KMS-11 (cell line): ENCODE measurements around the gene DAO.

Experiments used
- H2AFZ ChIP-seq: fragments of 200-600 bp; sonication (generic); 2 replicates; pipeline ENCODE4 v1.6.1; 2016; ENCODE audit warnings: antibody characterized with exemption, mixed run types, low read depth
- H3K27ac ChIP-seq: fragments of 200-600 bp; sonication (generic); 2 replicates; pipeline ENCODE4 v1.6.1; 2016; ENCODE audit warnings: mild to moderate bottlenecking, mixed run types
- H3K27me3 ChIP-seq: fragments of 200-600 bp; sonication (generic); 2 replicates; pipeline ENCODE4 v1.6.1; 2017; ENCODE audit warnings: mild to moderate bottlenecking, low read depth, mixed run types, moderate library complexity; ENCODE audit not compliant: insufficient read depth
- H3K36me3 ChIP-seq: fragments of 200-600 bp; sonication (generic); 2 replicates; pipeline ENCODE4 v1.6.1; 2017; ENCODE audit warnings: mild to moderate bottlenecking, mixed run types; ENCODE audit not compliant: insufficient read depth
- H3K4me1 ChIP-seq: fragments of 200-600 bp; sonication (generic); 2 replicates; pipeline ENCODE4 v1.6.1; 2016; ENCODE audit warnings: mild to moderate bottlenecking, low read depth, mixed run types; ENCODE audit not compliant: poor library complexity, severe bottlenecking
- H3K4me2 ChIP-seq: fragments of 200-600 bp; sonication (generic); 2 replicates; pipeline ENCODE4 v1.7.0; 2016; ENCODE audit warnings: mild to moderate bottlenecking, mixed run types
- H3K4me3 ChIP-seq: fragments of 200-600 bp; sonication (generic); IDR thresholded peaks from 2 replicates; pipeline ENCODE4 v1.6.1; 2017; ENCODE audit warnings: low read depth, low read length, mixed read lengths; ENCODE audit not compliant: insufficient read depth
- H3K79me2 ChIP-seq: fragments of 200-600 bp; sonication (generic); 2 replicates; pipeline ENCODE4 v1.6.1; 2016; ENCODE audit warnings: low read depth, mixed run types; ENCODE audit not compliant: insufficient read depth
- H3K9ac ChIP-seq: fragments of 200-600 bp; sonication (generic); 2 replicates; pipeline ENCODE4 v1.6.1; 2016; ENCODE audit warnings: mild to moderate bottlenecking, mixed run types
- H4K20me1 ChIP-seq: fragments of 200-600 bp; sonication (generic); 2 replicates; pipeline ENCODE4 v1.6.1; 2016; ENCODE audit warnings: mild to moderate bottlenecking, mixed run types; ENCODE audit not compliant: insufficient read depth
- TF ChIP-seq, protein P1 (sequence below): fragments of 200-600 bp; sonication (generic); conservative IDR thresholded peaks from 2 replicates; pipeline ENCODE4 v1.6.1; 2017; ENCODE audit warnings: low read depth, mild to moderate bottlenecking, antibody characterized with exemption, low read length, moderate library complexity, mixed read lengths

Gene DAO

DNA sequence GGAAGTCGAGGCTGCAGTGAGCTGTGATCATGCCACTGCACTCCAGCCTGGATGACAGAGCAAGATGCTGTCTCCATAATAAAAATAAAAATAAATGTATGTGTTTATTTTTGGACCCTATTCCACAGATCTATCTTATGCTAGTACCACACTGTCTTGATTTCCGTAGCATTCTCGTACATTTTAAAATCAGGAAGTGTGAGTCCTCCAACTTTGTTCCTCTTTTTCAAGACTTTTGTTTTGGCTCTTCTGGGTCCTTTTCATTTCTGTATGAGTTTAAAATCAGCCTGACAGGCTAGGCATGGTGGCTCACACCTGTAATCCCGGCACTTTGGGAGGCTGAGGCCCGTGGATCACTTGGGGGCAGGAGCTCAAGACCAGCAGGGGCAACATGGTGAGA lies 25.8 kb downstream of the DAO start:
- no peaks in the 10 kb centered on the region for H3K4me1 ChIP-seq
- H3K27ac ChIP-seq: no peak overlapping the region
- H4K20me1 ChIP-seq: no peaks in the 10 kb centered on the region
- H3K79me2 ChIP-seq: no peaks in the 10 kb centered on the region
- no peak overlapping the region for H3K4me3 ChIP-seq
- no peak overlapping the region for H3K4me2 ChIP-seq
- H2AFZ ChIP-seq: no peak overlapping the region
- H3K27me3 ChIP-seq: no peaks in the 10 kb centered on the region
- H3K36me3 ChIP-seq: no peaks in the 10 kb centered on the region
- no peak overlapping the region for H3K9ac ChIP-seq
- TF ChIP-seq, protein P1, sequence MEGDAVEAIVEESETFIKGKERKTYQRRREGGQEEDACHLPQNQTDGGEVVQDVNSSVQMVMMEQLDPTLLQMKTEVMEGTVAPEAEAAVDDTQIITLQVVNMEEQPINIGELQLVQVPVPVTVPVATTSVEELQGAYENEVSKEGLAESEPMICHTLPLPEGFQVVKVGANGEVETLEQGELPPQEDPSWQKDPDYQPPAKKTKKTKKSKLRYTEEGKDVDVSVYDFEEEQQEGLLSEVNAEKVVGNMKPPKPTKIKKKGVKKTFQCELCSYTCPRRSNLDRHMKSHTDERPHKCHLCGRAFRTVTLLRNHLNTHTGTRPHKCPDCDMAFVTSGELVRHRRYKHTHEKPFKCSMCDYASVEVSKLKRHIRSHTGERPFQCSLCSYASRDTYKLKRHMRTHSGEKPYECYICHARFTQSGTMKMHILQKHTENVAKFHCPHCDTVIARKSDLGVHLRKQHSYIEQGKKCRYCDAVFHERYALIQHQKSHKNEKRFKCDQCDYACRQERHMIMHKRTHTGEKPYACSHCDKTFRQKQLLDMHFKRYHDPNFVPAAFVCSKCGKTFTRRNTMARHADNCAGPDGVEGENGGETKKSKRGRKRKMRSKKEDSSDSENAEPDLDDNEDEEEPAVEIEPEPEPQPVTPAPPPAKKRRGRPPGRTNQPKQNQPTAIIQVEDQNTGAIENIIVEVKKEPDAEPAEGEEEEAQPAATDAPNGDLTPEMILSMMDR: no peak

DNA sequence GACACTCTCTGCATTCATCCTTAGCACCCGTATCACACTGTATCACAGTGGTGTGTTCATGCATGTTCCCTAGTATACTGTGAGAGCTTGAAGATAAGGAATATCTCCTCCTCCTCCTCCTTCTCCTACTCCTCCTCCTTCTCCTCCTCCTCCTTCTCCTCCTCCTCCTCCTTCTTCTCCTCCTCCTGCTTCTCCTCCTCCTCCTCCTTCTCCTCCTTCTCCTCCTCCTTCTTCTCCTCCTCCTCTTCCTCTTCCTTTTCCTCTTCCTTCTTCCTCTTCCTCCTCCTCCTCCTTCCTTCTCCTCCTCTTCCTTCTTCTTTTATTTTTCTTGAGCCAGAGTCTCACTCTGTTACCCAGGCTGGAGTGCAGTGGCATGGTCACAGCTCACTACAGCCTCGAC lies 27.1 kb downstream of the DAO start:
- Histone ChIP-seq H3K27me3 (no peaks in the 10 kb centered on the region), H3K36me3 (no peaks in the 10 kb centered on the region), H3K4me1 (no peaks in the 10 kb centered on the region), H3K4me3 (no peak overlapping the region), H3K27ac (no peak overlapping the region), H3K79me2 (no peaks in the 10 kb centered on the region), H3K9ac (no peak overlapping the region), H2AFZ (no peak overlapping the region), H4K20me1 (no peaks in the 10 kb centered on the region), H3K4me2 (no peak overlapping the region)
- TF ChIP-seq, protein P1: no peak

DNA sequence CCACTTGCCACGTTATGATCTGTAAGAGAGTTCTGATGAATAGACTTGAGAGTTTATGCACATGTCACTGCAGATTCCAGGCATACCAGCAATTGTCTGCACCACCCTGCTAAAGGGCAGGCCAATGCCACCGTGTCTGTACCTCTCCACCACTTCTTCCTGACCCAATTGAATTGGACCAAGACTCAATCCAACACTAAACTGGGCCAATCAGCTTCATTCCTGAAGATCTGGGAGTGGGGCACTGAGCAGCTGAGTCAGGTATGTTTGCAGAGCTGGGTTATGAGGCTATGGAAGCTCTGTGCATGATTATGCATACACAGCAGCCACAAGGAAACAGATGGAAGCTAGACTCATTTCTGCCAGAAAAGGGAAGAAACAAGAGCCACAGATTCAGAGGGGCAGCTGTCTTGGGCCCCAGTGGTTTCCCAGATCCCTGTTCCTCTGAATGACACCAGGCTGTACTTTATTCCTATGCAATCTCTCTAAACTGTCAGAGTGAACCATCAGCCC lies 28.0 kb downstream of the DAO start:
- Histone ChIP-seq H3K36me3 (no peaks in the 10 kb centered on the region), H3K27me3 (no peaks in the 10 kb centered on the region), H3K4me2 (no peak overlapping the region), H3K4me3 (no peak overlapping the region), H3K27ac (no peak overlapping the region), H2AFZ (no peak overlapping the region), H4K20me1 (no peaks in the 10 kb centered on the region), H3K4me1 (no peaks in the 10 kb centered on the region), H3K9ac (no peak overlapping the region), H3K79me2 (no peaks in the 10 kb centered on the region)
- TF ChIP-seq, protein P1: no peak

DNA sequence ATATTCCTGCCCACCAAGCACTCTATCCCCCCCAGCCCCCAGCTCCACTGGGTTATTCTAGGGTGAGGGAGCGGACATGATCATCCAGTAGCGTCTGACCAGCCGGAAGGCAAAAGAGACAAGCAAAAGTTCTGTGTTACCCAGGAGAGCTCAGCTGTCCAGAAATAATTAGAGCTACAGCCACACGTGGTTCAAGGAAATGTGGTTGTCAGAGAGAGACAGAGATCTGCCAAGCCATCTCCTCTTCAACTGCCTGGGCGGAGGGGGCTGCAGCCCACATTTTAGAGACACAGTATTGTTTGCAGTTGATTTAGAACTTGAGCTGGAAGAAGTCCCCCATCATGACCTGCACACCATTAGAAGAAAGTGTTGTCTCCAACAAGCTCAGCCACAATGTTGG lies 30.4 kb downstream of the DAO start:
- Histone ChIP-seq H4K20me1 (no peaks in the 10 kb centered on the region), H3K4me2 (no peak overlapping the region), H3K79me2 (no peaks in the 10 kb centered on the region), H2AFZ (no peak overlapping the region), H3K27ac (no peak overlapping the region), H3K9ac (no peak overlapping the region), H3K4me1 (no peaks in the 10 kb centered on the region), H3K27me3 (no peaks in the 10 kb centered on the region), H3K36me3 (no peaks in the 10 kb centered on the region), H3K4me3 (no peak overlapping the region)
- TF ChIP-seq, protein P1: no peak
